Activated CD8-positive, alpha-beta memory T cell treated with anti-CD3 and anti-CD28 coated beads for 4 hours (primary cell): ENCODE results near the gene SALL4.
"Not testable (repeated sequence)": the region's sequence is repeated elsewhere in the genome, so short reads cannot be mapped to it uniquely, and the experiment has no call there.

Experiments used
- DNase-seq, 2 donors: peaks; one replicate each; pipeline ENCODE4 v3.0.0-alpha.2; 2020; ENCODE audit warnings: low read depth in 2 of 2

SALL4 gene

GRCh38 chr20:51802170-51802751 is at the start of gene SALL4:
Gene SALL4, minus strand, starts transcription at chr20:51802521. Its CDS starts 113 bp downstream, at chr20:51802408.
- DNase-seq = no peak

DNA sequence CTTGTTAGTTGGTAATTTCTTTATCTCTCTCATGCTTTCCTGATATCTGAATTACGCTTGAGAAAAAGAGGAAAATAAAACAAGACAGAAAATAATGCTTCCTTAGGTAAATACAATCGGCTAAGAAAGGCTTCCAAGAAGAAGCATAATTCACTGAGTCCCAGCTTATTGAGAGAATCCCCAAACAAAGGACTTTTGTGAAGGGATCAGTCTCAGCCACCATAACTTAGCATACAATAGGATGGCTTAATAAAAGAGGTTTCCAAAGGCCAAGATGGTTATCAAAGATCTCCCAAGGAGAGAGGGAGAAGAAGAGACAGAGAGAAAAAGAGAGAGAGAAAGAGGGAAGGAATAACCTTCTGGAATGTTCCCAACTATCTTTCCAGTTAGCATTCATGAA is 46.0 kb upstream of the SALL4 start:
- DNase-seq = no peak

GRCh38 chr20:51840865-51841264 is 38.5 kb upstream of the SALL4 start:
- DNase-seq = no peak

- no peak for DNase-seq
Measured at GRCh38 chr20:51837876-51838420, 35.6 kb upstream of the SALL4 start.

DNA sequence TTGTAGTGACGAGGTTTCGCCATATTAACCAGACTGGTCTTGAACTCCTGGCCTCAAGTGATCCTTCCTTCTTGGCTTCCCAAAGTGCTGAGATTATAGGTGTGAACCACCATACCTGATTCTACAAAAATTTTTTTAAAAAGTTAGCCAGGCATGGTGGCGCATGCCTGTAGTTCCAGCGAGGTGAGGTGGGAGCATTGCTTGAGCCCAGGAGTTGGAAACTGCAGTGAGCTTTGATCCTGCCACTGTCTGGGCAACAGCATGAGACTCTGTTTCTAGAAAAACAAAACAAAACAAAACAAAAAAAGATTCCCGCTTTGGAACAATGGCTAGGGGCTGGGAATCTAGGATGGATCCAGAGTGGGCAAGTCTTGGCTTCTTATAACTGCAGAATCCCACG is 35.1 kb upstream of the SALL4 start:
- no peak for DNase-seq

DNA sequence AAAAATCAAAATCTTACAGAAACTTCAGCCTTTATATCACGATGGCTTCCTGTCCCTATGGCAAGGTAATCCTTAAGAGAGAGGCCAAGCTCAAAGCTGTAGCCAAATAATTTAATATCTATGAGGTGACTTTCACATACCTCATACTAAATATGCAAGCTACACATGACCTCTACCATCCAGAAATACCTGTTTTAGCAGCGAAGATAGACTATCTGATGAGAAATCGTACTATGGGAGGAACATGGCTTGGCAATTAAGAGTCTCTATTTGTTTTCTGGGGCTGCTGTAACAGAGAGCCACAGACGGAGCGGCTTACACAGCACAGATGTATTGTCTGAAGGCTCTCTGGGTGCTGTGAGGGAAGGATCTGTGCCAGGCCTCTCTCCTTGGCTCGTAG is 31.0 kb upstream of the SALL4 start:
- no peak for DNase-seq

DNA sequence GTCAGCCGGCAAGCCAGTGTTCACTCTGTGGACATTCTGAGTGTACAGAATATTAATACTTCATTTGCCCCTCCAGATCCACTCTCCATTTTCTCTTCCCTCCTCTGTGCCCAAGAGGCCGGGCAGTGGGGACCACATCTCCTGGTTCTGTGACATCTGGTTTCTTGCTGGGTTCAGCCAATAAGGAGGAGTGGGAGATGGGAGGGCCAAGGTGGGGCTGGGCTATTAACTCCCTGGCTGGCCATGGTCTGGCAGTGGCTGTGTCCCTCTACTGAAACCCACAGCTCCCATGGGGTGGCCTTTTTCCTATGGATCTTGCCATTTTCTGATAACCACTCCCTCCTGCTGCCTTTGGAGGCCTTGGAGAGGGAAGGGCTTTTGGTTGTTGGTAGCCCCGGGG is 30.0 kb upstream of the SALL4 start:
- DNase-seq = no peak

- no peak for DNase-seq
Measured at GRCh38 chr20:51831866-51832265, 29.5 kb upstream of the SALL4 start.

DNA sequence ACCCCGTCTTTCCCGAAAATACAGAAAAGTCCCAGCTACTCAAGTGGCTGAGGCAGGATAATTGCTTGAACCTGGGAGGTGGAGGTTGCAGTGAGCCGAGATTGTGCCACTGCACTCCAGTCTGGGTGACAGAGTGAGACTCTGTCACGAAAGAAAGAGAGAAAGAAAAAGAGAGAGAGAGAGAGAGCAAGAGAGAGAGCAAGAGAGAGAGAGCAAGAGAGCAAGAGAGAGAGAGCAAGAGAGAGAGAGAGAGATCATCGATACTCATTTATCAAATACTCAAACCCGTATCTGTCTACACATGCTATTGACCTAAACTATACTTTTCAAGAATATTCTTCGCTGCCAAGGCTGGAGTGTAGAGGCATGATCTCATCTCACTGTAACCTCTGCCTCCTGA is 28.2 kb upstream of the SALL4 start:
- no peak for DNase-seq

- DNase-seq = no peak
Measured at GRCh38 chr20:51828762-51829161, 26.4 kb upstream of the SALL4 start.

DNA sequence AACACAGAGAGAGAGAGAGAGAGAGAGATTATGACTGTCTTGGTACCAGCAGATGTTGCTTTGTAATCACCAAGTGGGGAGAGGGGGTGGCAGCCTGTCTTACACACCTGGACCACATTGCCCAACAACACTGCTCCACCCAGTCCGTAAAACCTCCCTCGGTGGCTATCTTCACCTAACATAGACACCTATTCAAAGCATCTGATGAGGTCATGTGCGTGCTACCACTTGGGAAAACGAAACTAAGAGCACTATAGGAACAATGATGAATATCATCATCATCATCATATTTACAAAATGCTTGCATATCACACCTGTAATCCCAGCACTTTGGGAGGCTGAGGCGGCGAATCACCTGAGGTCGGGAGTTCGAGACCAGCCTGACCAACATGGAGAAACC is 24.1 kb upstream of the SALL4 start:
- no peak for DNase-seq

DNA sequence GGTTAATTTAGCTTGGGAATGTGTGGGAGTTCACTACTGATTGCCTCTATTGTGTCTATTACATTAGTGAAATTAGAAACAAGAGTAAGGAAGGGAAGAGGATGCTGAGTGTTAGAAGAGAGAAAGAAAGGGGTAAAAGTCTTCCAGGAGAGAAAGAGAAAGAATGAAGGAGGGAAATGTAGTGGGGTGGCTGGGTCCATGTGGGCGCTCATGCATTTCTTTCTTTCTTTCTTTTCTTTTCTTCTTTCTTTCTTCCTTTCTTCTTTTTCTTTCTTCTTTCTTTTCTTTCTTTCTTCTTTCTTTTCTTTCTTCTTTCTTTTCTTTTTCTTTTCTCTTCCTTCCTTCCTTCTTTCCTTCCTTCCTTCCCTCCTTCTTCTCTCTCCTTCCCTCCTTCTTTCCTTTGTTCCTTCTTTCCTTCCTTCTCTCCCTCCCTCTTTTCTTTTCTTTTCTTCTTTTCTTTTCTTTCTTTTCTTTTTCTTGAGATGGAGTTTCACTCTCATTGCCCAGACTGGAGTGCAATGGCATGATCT is 16.2 kb upstream of the SALL4 start:
- no peak for DNase-seq

DNA sequence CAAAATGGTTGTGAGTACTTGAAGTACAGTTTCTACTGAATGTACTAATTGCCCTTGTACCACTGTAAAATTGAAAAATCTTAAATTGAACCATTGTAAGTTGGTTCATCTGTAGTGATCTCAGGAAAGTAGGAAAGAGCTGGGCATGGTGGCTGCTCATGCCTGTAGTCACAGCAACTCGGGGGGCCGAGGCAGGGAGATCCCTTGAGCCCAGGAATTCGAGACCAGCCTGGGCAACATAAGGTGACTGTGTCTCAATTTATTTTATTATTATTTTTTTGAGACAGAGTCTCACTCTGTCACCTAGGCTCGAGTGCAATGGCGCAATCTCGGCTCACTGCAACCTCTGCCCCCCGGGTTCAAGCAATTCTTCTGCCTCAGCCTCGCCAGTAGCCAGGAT is 14.5 kb upstream of the SALL4 start:
- DNase-seq = not testable (repeated sequence)

DNA sequence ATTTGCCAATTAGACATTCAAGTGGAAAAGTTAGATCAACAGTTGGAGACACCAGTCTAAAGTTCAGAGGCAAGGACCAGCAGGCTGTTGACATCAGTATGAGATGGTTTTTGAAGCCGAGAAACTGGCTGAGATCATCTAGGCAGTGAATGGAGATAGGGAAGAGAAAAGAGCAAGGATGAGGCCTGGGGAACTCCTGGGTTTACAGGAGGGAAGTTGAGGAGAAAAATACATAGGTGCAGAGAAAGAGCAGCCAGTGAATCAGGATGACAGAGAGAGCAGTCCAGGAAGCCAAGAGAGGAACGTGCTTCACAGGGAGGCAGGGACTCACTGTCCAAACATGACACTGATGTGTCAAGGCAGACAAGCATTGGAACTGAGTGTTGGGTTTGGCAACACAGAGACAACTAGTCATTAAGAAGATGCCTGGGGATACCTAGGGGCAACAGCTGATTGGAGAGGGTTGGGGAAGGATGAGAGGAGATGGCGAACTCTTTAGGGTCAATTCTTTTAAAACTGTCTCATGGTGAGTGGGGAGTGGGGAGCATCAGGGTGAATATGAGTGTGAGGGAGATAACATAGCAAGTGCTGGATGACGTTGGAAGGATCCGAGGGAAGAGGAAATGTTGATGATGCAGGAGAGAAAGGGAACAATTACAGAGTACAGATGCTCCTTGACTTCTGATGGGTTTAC is 13.2 kb upstream of the SALL4 start:
- no peak for DNase-seq

DNA sequence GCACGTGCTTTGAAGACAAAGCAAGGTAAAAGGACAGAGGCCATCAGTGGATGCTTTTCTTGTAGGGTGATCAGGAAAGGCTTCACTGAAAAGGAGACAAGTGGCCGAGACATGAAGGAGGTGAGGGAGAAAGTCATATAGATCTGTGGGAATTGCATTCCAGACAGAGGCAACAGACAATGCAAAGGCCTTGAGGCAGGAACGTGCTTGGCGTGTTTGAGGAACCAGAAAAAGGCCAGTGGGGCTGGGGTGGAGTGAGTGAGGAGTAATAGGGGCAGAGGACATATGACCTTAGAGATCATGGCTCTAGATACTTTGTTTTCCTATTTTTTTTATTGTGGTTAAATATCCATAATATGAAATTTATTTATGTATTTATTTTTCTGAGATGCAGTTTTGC is 10.5 kb upstream of the SALL4 start:
- DNase-seq = no peak

GRCh38 chr20:51811514-51812128 is 9.3 kb upstream of the SALL4 start:
- DNase-seq = no peak

DNA sequence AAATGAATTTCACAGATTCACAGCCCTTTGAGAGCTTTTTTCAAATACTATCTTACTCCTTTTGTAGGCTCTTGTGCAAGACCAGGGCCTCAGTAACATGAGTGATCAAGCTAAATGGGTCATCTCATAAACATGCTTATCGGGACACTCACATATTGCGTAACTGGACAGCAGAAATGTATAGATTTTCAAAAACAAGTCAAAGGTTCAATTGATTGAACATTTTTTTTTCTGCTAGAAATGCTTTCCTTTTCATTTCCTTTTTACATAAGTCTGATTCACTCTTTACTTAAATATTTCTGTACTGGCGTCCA is 8.7 kb upstream of the SALL4 start:
- no peak for DNase-seq

- no peak for DNase-seq
Measured at GRCh38 chr20:51810155-51811041, 8.1 kb upstream of the SALL4 start.

DNA sequence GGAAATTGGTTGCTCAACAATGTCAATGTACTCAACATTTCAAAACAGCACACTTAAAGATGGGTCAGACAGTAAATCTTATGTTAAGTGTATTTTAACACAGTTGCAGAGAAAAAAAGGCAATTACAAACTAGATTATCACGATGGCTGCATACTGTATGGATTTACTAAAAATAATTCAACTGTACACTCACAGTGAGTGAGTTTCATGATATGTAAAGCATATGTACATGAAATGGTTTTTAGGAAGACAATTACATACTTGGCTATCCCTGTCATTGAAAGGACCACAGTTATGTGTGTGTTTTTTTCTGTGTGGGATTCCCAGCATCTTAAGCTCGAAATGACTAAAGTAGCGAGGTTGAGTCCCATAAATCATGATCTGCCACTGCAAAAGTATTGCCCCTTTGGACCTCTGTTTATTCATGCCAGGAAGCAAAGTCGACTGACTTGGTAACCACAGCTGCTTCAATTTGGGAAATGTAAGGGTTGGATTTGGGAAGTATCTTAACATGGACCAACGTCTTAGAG is 5.5 kb upstream of the SALL4 start:
- DNase-seq = no peak

GRCh38 chr20:51804754-51805153 is 2.4 kb upstream of the SALL4 start:
- DNase-seq = no peak

DNA sequence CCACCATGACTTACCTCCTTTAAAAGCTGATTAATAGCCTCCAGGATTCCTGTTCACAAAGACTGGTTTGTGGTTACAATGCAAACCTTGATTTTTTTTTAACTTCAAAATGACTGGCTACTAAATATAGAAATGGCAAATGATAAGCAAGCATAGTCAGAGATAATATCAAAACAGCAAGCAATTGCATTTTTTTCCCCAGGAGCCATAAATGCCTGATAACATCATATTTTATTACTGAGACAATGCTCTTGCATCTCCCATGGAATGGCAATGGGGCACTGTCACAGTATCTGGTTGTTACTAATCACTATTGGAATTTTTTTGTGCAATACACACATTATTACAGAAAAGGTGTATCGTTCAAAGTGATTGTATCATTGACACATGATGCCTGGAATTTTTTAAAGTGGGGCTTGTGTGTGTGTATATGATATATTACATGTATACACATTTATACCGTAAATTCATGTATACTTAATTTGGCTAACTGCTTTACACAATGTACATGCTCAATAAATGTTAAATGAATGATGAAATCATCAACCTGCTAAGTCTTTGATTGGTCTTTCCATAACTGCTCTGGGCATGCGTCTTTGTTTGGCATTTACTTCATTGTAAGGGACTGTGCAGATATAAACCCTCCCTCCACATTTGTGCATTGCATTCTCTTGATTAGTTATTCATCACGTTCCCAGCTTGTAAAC is 980 bp upstream of the SALL4 start:
- DNase-seq = no peak
